Gastrocnemius medialis (tissue), 4 donors: ENCODE results near the gene CRK.

ENCODE experiments used
- POLR2A ChIP-seq, 2 donors: fragments of 450-650 bp; IDR thresholded peaks; one replicate each; pipeline ENCODE4 v1.6.1; 2017; ENCODE audit warnings: antibody characterized with exemption in 2 of 2, mild to moderate bottlenecking in 2 of 2, moderate library complexity in 2 of 2
- TF ChIP-seq, protein P1 (sequence below), 5 experiments: fragments of 450-650 bp in 3 of 5; fragments of 200-600 bp in 2 of 5; sonication (generic) in 2 of 5; IDR thresholded peaks in 4 of 5; conservative IDR thresholded peaks in 1 of 5; 1 replicate in 4 of 5; 2 replicates in 1 of 5; pipeline ENCODE4 v1.5.1; 2016 to 2019; ENCODE audit warnings: antibody characterized with exemption in 5 of 5, mild to moderate bottlenecking in 3 of 5, moderate library complexity in 3 of 5

DNA sequence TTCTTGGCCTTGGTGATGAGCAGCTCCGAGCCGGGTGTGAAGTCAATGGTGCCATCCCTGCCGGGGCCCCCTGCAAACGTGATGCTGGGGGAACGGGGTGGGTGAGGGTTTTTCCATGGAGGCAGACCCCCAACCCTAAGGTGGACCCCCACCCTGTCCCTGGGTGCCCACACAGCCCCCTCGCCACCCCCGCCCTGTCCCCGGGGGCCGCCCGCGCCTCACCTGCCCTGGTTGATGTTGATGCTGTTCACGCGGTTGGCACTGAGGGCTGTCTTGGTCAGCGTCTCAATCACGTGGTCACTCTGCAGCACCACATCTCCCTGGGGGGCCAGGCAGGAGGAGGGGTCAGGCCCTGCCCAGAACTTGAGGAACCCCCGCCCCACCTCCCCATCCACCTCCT is 11.2 kb upstream of the CRK start:
- TF ChIP-seq, protein P1, sequence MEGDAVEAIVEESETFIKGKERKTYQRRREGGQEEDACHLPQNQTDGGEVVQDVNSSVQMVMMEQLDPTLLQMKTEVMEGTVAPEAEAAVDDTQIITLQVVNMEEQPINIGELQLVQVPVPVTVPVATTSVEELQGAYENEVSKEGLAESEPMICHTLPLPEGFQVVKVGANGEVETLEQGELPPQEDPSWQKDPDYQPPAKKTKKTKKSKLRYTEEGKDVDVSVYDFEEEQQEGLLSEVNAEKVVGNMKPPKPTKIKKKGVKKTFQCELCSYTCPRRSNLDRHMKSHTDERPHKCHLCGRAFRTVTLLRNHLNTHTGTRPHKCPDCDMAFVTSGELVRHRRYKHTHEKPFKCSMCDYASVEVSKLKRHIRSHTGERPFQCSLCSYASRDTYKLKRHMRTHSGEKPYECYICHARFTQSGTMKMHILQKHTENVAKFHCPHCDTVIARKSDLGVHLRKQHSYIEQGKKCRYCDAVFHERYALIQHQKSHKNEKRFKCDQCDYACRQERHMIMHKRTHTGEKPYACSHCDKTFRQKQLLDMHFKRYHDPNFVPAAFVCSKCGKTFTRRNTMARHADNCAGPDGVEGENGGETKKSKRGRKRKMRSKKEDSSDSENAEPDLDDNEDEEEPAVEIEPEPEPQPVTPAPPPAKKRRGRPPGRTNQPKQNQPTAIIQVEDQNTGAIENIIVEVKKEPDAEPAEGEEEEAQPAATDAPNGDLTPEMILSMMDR (IDR thresholded peaks at IDR 0.05 in 4 of 5, conservative IDR thresholded peaks at IDR 0.05 in 1 of 5) = no peak
- no peak for TF ChIP-seq POLR2A (IDR thresholded peaks at IDR 0.05)
